GM19099 (cell line): ENCODE results near the gene FUT8.

Source experiments
- POLR2A ChIP-seq: IDR thresholded peaks from 3 replicates; pipeline ENCODE4 v1.6.1; 2011; ENCODE audit warnings: low read depth; ENCODE audit not compliant: insufficient read length; ENCODE audit errors: extremely low read depth

FUT8 gene

DNA sequence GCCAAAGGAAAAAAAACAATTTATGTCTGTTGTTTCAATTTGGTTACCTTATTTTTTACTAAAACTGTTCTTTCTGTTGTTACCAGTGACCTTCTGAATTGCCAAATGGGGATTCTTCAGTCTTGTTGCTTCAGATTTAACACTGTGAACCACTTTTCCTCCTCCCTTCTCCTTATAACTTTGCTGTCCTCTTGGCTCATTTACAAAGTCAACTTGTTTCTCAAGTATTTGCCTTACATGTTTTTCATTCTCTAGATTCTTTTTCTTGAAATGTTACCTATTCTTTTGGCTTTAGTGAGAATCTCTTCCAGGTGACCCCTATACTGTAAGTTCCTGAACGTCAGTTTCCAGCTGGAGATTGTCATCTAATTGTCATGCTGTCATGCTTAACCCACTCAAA lies 19.4 kb downstream of the FUT8 start:
- no peak for TF ChIP-seq POLR2A

DNA sequence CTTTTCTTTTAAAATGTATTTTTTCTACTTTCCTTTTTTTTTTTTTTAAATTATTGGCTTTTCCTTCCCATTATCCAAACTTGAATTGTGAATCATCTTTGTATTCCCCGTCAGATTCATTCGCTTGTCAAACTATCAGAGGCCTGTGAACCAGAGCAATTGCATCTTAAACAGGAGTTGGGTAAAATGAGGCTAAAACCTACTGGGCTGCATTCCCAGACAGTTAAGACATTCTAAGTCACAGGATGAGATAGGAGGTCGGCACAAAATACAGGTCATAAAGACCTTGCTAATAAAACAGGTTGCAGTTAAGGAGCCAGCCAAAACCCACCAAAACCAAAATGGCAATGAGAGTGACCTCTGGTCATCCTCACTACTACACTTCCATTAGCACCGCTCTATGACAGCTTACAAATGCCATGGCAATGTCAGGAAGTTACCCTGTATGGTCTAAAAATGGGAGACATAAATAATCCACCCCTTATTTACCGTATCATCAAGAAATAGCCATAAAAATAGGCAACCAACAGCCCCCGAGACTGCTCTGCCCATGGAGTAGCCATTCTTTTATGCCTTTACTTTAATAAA lies 19.9 kb downstream of the FUT8 start:
- no peak for TF ChIP-seq POLR2A

GRCh38 chr14:65433157-65433556 lies 20.6 kb downstream of the FUT8 start:
- no peak for TF ChIP-seq POLR2A

DNA sequence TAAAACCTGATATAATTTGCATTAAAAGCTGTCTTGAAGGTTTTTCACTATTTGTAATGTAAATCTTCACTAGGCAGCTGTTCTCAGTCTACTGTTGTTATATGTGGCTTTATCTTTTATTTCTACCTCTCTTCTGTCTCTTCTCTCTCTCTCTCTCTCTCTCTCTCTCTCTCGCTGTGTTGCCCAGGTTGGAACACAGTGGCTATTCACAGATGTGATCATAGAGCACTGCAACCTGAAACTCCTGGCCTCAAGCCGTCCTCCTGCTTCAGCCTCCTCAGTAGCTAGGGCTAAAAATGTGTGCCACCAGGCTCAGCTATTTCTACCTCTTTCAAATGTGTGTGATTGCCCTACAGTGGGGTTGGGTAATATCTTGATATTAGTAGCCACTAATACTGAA lies 21.1 kb downstream of the FUT8 start:
- TF ChIP-seq POLR2A = no peak

GRCh38 chr14:65434216-65434850 lies 21.8 kb downstream of the FUT8 start:
- no peak for TF ChIP-seq POLR2A

- TF ChIP-seq POLR2A = no peak
Measured at GRCh38 chr14:65438266-65438933, 25.9 kb downstream of the FUT8 start.

DNA sequence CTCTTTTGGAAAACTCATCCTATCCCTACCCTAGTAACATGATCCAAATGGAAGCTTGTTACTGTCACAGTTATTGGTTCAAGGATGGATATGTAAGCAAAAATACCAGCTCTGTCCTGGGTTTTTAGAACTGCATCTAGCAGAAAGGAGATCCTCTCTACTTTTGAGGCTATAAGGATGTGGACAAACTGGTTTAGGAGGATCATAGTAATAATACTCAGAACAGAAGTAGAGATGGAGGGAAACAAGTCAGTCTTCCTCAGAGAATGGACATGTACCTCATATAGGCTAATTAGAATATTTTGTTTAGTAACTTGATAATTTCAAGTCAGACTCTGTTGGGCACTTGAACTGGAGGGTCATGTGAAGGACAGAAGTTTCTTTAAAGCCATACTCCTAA lies 26.6 kb downstream of the FUT8 start:
- TF ChIP-seq POLR2A = no peak

DNA sequence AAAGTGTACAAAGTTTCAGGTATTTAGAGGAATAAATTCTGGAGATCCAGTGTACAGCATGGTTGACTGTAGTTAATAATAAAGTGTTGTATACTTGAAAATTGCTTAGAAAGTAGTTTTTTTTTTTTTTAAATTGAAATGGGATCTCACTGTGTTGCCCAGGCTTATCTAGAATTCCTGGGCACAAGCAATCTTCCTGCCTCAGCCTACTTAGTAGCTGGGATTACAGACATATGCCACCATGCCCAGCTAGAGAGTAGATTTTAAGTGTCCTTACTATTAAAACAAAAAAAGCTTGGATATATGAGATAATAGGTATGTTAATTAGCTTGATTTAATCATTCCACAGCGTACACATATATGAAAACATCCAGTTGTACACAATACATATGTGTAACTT lies 27.7 kb downstream of the FUT8 start:
- TF ChIP-seq POLR2A = no peak

DNA sequence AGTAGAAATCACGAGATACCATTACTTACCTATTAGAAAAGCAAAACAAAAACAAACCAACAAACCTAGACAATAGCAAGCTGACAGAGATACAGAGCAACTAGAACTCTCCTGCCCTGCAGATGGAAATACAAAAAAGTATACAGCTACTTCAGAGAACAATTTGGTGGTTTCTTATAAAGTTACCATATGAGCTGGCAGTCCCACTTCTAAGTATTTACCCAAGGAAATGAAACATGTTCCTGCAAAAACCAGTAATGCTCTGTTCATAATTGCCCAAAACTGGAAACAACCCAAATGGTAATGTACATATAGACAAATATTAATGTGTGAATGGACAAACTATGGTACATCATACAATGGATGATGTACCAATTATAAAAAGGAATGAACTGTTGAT lies 31.7 kb downstream of the FUT8 start:
- TF ChIP-seq POLR2A = no peak

DNA sequence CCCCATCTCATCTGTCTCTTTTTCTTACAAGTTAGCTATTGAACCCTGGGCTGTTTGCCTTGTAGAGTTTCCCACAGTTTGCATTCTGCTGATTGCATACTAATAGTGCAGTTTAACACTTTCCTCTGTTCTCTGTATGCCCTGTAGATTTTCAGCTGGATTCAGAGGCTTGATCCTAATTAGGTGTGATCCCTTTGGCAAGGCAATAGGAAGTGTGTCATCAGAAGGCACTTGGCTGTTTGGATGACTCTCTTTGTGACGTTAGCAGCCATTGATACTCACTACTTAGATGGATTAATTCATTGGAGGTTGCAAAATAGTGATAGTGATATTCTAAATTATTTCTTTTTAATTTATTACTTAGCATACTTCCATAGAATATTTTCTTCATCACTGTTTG lies 33.6 kb downstream of the FUT8 start:
- no peak for TF ChIP-seq POLR2A

- no peak for TF ChIP-seq POLR2A
Measured at GRCh38 chr14:65449647-65450046, 37.1 kb downstream of the FUT8 start.

- no peak for TF ChIP-seq POLR2A
Measured at GRCh38 chr14:65453807-65454480, 41.4 kb downstream of the FUT8 start.

DNA sequence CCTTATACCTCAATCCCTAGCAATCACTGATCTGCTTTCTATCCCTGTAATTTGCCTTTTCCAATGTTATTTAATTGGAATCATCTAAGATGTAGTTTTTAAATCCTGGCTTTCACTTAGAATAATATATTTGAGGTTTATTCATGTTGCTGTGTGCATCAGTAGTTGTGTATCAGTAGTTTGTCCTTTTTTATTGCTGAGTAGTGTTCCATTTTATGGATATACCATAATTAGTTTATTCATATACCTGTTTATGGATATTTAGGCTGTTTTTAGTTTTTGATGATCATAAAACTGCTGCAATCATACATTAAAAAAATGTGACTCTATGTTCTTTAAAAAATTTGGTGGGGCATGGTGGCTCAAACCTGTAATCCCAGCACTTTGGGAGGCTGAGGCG lies 43.7 kb downstream of the FUT8 start:
- no peak for TF ChIP-seq POLR2A

GRCh38 chr14:65461730-65462129 lies 49.2 kb downstream of the FUT8 start:
- TF ChIP-seq POLR2A = no peak

- TF ChIP-seq POLR2A = no peak
Measured at GRCh38 chr14:65462411-65462810, 49.9 kb downstream of the FUT8 start.

DNA sequence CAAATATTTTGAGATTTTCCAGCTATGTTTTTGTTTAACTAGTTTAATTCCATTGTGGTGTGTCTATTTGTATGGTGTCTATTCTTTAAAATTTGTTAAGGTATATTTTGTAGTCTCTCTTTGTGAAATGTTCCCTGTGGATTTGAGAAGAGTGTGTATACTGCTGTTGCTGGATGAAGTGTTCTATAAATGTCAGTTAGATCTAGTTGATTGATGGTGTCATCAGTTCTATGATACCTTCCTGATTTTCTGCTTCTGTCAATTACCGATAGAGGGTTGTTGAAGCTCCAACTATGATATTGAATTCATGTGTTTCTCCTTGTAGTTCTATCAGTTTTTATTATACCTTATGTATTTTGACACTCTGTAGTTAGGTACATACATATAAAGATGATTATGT lies 53.1 kb downstream of the FUT8 start:
- no peak for TF ChIP-seq POLR2A
